Activated CD8-positive, alpha-beta memory T cell treated with anti-CD3 and anti-CD28 coated beads for 48 hours (primary cell): ENCODE results near the gene AARSD1.
"Not testable (repeated sequence)": the region's sequence is repeated elsewhere in the genome, so short reads cannot be mapped to it uniquely, and the experiment has no call there.

Experiments
- DNase-seq, 3 experiments: peaks; one replicate each; pipeline ENCODE4 v3.0.0-alpha.2; 2020; ENCODE audit warnings: low read depth in 2 of 3, low spot score in 2 of 3

AARSD1 gene, protein sequence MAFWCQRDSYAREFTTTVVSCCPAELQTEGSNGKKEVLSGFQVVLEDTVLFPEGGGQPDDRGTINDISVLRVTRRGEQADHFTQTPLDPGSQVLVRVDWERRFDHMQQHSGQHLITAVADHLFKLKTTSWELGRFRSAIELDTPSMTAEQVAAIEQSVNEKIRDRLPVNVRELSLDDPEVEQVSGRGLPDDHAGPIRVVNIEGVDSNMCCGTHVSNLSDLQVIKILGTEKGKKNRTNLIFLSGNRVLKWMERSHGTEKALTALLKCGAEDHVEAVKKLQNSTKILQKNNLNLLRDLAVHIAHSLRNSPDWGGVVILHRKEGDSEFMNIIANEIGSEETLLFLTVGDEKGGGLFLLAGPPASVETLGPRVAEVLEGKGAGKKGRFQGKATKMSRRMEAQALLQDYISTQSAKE

DNA sequence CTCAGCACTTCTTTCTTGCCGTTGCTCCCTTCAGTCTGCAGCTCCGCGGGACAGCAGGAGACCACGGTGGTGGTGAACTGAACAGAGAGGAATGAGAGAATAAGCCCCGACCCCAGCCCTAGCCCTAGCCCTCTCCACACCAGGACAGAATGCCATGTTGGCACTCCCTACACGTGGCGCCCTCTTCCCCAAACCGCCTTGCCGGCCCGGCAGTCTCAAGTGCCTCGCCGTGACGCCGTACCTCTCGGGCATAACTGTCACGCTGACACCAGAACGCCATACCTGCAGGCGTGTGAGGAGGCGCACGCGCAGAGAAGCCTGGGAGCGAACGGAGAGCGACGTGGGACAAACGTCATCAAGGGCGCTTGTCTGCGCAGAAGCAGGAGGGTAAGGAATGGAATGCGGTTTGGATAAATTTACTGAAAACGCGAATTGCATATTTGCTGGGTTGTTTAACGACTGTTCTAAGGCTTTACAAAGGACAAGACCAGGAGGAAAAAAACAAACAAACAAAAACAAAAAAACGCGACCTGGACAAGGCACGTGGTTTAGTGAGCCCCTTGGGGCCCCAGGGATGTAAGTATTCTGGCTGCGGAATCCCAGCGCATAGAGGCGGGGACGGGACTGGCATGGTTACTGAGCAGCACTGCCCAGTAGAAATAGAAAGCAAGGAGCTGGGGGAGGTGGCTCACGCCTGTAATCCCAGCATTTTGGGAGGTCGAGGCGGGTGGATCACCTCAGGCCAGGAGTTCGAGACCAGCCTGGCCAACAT, at the start of gene AARSD1:
Gene AARSD1 (minus strand): TSS at position 294 of the 772 bp plus-strand sequence. CDS start 14 bp downstream, at position 280.
- DNase-seq: peak; percentile 59 to 74 (median 70)

DNA sequence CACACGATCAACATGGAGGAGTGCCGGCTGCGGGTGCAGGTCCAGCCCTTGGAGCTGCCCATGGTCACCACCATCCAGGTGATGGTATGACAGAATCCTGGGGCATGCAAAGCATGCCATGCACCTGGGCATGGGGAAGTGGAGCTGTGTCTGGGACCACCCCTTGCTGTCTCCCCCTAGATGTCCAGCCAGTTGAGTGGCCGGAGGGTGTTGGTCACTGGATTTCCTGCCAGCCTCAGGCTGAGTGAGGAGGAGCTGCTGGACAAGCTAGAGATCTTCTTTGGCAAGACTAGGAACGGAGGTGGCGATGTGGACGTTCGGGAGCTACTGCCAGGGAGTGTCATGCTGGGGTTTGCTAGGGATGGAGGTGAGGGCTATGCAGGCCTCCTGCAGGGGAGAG, 49.0 kb upstream of the AARSD1 start:
- no peak for DNase-seq

DNA sequence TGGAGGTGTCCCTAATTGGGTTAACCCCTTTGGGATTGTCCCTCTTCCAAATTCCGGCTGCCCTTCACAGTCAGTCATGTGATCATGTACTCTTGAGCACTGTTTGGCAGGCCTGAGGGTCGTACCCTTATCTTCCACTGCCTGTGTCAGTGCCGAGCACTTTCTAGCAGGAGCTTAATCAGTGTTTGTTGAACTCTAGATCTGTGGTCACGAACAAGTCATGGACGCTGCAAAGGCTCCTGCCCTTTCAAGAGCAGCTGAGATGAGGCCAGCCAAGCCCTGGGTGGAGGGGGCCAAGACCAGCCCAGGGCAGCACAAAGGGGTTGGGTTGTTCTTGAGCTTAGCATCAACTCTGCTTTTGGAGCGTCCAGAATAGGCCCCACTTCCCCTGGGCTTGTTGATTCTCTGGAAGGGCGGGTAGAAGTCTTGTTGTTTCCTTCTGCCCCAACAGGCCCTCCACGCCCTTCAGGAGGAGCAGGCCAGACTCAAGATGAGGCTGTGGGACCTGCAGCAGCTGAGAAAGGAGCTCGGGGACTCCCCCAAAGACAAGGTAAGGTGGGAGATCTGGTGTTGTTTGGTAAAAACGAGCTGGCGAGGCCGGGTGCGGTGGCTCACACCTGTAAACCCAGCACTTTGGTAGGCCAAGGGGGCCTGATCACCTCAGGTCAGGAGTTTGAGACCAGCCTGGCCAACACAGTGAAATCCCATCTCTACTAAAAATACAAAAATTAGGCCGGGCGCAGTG, 47.6 kb upstream of the AARSD1 start:
- DNase-seq: no peak

DNA sequence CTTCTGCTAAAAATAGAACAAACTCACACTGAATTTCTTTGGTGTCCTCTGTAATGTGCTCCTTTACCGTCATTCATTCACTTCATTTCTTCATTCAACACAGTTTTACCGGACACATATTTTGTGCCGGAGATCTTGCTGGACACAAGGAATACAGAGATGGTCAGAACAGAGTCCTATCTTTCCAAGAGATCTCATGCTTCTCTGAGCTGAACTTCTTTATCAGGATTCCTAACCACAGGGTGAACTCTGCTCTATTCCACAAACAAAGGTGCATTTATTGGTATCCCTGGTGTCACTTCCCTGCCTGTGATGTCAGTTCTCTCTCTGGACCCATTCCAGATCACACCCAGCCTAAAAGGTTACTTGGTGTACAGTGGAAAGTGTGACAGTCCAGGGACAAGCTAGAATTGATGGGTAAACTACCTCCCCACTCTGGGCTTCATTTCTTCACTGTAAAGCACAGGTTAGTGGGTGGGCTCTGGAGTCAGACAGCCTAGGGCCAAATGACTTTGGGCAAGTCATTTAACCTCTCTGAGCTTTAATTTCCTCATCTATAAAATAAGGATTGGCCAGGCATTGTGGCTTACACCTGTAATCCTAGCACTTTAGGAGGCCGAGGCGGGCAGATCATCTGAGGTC, 46.5 kb upstream of the AARSD1 start:
- no peak for DNase-seq

DNA sequence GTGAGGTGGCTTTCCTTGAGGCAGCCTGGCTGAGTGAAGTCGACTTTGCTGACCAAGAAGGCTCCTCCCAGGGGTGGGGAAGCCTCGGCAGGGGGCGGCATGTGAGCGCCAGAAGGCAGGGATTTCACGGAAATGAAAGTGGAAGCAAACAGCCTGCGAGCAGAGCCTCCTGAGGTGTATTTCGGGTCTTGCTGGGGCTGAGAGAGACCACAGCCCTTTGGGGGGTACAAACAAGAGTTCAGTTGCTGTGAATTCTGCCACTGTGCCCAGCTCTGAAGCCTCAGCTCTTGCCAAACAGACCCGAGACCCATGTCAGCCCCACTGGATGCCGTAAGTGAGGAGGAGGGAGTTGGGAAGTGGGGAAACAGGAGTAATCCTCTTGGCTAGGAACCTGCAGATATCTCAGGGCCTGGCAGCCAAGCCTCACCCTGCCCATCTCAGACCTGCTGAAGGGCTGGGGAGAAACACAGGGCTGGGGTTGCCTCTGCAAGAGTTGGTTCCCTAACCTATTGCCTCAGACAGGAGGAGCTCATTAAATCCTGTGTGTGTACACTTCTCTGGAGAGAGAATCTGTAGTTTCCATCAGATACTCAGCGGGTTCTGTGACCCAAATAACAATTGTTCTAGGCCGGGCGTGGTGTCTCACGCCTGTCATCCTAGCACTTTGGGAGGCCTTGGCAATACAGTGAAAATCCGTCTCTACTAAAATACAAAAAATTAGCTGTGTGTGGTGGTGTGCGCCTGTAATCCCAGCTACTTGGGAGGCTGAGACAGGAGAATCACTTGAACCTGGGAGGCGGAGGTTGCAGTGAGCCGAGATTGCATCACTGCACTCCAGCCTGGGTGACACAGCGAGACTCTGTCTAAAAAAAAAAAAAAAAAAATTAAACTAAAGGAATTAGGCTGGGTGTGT, 42.6 kb upstream of the AARSD1 start, which contains the start of gene IFI35:
Gene IFI35 (plus strand): TSS at position 146 of the 913 bp plus-strand sequence. CDS start 164 bp downstream, at position 310.
- peak; percentile 67 to 71 (median 70) for DNase-seq

DNA sequence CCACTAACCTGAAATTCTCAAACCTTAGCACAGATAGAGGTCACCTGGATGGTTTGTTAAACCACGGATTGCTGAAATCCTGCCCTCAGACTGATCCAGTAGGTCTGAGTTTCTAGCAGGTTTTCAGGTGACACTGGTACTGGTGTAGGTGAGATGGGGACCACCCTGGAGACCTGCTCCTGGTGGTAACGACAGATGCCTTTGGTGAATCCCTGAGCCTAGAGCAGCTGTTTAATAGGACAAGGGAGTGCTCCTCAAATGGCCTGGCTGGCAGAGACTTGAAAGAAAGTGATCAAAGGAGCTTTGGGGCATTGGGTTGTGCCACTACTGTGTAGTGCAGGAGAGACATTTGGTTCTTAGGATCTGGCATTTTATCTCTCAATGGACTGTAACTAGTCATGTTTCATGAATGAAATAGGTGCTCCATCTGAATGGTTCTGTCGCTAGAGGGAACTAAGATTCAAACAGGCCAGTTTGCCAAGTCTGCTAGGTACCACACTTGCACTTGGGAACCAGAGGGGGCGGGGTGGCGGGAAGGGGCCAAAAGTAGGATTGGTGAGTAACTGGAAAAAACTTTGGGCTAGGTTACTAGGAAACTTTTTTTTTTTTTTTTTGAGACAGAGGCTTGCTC, 39.4 kb upstream of the AARSD1 start:
- DNase-seq: no peak

DNA sequence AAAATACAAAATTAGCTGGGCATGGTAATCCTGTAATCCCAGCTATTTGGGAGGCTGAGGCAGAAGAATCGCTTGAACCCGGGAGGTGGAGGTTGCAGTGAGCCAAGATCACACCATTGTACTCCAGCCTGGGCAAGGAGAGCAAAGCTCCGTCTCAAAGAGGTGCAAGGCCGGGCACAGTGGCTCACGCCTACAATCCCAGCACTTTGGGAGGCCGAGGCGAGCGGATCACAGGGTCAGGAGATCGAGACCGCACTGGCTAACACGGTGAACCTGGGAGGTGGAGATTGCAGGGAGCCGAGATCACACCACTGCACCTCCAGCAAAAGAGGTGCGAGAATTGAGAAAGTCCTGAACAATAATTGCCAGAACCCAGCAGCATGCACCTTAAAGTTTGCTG, 36.6 kb upstream of the AARSD1 start:
- not testable (repeated sequence) for DNase-seq

DNA sequence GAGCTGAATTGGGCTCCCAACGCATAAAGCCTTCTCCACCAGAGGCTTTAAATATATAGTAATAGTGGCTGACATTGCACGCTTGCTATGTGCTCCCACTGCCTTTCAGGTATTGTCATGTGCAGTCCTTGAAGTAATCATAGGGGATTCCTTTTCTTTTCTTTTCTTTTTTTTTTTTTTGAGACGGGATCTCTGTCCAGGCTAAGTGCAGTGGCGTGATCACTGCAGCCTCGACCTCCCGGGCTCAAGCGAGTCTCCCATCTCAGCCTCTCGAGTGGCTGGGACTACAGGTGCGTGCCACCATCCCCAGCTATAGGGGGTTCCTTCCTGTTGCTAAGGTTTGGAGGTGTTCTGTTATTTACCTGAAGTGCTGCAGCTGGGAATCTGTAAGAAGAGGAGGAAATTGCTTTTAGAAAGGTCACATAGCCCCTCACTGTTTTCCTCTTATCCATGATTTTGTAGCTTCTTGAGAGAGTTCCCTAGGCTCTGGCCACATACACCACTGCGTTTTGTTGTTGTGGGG, 34.8 kb upstream of the AARSD1 start:
- DNase-seq: no peak

DNA sequence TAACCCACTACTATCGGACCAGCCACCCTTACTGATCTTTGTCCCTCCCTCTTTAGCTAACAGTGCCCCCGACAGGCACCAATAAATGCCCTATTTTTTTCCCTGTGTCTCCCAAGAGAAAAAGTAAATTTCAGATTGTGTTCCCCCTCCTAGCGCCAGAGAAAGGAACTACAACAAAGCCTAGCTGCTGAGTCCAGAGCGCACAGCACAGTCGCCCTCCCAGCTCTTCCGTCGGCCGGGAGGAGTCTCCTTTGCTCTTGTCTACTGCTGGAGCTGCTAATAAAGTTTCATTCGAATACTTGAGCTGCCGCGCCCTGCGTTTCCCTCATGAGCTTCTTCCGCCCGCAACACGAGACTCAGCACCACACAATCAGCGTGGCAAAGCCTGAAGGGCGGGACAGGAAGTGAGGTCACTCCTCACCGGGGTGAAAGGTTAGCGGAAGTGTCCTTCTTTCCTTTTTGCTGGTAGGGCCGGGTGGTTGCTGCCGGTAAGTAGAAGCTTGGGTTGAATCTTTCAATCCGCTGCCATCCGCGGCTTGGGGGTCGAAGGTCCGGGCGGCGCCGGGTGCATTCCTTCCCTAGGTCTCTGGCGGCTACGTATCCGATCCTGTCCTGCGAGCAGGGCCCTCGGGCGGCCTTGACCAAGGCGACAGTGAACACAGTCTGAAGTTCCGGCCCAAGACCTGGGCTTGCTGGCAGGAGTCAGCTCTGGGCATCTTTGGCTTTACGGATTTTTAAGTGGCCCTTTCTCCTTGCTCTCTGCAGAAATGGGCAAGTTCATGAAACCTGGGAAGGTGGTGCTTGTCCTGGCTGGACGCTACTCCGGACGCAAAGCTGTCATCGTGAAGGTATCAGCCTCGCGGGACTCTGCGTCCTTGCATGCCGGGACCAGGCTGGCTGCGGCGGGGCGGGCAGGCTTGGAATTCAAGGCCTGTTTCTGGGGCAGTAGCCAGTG, 34.0 kb upstream of the AARSD1 start, which contains the start of gene RPL27:
Gene RPL27 (plus strand): TSS at position 436 of the 955 bp plus-strand sequence. CDS start 332 bp downstream, at position 768.
- peak; percentile 84 to 88 (median 86) for DNase-seq

DNA sequence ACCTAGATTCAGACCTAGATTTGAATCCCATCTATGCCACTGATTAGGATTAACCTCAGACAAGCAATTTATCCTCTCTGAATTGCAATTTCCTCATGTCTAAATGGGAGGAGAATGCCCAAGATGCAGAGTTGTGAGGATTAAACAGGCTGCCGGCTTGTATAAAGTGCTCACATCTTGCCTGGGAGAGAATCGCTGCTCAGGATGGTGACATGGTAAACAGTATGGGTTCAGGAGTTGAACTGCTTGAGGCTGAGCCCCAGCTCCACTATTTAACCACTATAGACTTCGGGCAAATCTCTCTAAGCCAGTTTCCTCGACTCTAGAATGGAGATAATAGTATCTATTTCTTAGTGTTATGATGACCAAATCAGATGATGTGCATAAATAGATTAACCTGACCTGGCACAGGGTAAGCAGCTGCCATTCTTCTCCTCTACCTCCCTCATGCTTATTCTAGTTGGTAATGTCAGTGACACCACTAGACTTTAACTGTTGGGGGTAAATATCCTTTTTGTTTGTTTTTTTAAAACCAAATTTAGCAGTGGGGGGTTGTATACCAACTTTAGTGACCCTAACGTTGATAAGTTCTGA, 33.2 kb upstream of the AARSD1 start:
- no peak for DNase-seq

DNA sequence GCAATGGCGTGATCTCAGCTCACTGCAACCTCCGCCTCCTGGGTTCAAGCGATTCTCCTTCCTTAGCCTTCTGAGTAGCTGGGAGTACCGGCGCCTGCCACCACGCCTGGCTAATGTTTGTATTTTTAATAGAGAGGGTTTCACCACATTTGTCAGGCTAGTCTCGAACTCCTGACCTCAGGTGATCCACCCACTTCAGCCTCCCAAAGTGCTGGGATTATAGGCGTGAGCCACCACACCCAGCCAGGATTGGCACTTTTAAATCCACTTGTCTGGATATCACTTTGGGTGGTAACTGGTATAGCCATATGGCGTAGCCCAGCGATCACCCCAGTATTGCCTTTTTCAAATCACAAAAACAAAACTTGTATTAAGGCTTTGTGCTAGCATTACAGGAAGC, 29.7 kb upstream of the AARSD1 start:
- DNase-seq: not testable (repeated sequence)

DNA sequence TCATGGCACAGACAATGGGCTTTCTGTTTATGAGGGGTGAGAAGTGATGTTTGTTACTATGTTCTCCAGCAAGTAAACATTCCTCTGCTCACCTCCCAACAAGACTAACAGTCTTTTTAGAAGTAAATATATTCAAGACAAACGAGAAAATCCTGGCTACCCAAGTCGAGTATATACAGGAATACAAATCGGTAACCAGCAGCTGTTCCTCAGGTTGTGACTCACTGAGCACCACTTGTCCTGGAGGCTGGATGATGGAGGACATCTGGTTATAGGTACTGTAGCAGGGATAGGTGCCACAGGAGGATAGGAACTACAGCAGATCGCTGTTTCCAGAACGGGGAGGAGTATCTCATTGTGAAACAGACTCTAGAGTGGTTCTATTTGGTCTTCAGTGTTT, 28.6 kb upstream of the AARSD1 start:
- DNase-seq: no peak

DNA sequence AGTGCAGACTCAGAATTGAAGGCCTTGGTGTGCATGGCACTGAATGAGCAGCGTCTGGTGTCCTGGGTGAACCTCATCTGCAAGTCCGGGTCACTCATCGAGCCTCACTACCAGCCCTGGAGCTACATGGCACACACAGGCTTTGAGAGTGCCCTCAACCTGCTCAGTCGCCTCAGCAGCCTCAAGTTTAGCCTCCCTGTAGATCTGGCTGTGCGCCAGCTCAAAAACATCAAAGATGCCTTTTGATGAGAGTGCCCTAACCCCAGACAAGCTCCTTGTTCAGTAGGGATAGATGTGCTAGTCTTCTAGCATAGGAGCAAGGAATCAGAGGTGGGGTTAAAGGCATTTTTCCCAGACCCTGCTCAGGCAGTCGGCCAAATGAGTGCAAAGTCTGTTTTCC, 27.2 kb upstream of the AARSD1 start:
- no peak for DNase-seq

DNA sequence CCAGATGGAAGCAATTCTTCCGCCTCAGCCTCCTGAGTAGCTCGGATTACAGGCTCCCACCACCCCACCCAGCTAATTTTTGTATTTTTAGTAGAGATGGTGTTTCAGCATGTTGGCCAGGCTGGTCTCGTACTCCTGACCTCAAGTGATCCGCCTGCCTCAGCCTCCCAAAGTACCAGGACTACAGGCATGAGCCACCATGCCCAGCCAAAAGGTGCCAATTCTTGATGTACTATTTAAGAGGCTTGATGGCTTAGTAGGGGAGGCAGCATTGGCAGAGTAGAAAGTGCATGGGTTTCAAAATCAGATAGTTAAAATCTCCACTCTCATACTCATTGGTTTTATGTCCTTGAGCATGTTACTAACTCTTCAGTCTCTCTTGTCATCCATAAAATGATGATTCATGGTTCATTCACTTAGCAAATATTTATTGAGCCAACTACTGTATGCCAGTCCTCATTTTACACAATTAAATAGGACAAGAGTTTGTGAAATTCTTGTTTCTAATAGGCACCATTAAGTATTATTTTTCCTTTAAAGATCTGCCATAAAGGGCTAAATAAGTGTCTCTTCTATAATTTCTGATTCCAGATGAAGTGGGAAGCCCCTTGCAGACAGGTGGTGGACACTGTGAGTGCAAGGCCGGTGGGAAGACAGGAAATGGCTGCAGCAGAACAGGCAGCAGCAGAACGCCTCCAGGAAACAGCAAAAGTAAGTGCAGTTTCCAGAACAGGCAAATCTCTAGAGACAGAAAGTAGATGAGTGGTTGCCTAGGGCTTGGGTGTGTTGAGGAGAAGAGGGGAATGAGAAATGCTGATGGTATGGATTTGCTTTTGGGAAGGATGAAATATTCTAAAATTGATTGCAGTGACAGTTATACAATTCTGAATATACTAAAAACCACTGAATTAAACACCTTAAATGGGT, 25.7 kb upstream of the AARSD1 start:
- DNase-seq: no peak

DNA sequence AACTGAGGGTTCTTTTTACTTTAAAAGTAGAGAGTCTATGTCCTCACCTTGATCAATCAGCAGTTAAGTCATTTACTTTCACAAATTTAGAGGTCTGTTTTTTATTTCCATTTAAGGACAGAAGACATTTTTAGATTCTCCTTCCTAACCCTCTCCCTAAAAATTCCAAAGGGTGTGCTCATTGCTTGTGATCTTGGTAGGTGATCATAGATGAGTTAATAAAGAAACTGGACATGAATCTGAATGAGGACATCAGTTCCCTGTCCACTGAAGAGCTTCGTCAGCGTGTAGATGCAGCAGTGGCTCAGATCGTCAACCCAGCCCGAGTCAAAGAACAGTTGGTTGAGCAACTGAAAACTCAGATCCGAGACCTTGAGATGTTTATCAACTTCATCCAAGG, 24.9 kb upstream of the AARSD1 start:
- DNase-seq: no peak

DNA sequence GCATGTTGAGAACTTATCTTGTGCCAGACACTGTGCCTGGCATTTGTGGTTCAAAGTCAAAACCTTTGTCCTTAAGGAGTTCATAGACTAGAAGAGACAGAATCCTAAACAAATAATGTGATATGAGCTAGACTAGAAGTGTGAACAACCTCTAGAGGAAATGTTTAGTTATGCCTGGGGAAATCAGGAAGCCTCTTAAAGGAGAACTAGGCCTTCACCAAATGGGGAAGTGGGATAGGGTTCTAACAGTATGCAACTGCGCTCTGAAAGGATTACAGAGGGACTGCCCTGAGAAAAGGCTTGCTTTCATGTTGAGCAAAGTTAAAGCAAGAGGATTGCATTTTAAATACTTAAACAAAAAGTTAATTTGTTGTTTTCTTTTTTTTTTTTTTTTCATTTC, 21.0 kb upstream of the AARSD1 start:
- DNase-seq: no peak
